OCI-LY1 (cell line): ENCODE results near the gene APBA3.

Experiments used
- EZH2 ChIP-seq: fragments of 200-600 bp; sonication (generic), shearing (Covaris generic); IDR thresholded peaks from 2 replicates; pipeline ENCODE4 v1.8.0; 2017; ENCODE audit warnings: borderline replicate concordance, mixed run types, mild to moderate bottlenecking, antibody characterized with exemption, low read length, moderate library complexity, mixed read lengths
- TF ChIP-seq, protein P1 (sequence below): fragments of 200-600 bp; sonication (generic), shearing (Covaris generic); IDR thresholded peaks from 2 replicates; pipeline ENCODE4 v1.5.1; 2017; ENCODE audit warnings: mild to moderate bottlenecking, antibody characterized with exemption, low read length, moderate library complexity, mixed read lengths

DNA sequence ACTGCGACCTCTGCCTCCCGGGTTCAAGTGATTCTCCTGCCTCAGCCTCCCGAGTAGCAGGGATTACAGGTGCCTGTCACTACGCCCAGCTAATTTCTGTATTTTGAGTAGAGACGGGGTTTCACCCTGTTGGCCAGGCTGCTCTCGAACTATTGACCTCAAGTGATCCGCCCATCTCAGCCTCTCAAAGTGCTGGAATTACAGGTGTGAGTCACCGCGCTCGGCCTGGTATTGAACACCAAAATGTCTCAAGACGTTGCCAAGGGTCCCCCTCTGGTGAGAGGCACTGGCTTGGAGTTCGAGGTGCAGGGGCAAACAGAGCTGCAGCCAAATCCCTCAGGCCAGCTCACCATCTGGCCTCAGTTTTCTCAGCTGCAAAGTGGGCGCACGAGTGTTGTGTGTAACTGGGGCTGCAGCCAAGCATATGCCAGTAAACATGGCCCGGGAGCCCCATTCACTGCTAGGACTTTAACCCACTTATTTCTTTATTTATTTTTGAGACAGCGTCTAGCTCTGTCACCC is 45.3 kb downstream of the APBA3 start:
- TF ChIP-seq, protein P1, sequence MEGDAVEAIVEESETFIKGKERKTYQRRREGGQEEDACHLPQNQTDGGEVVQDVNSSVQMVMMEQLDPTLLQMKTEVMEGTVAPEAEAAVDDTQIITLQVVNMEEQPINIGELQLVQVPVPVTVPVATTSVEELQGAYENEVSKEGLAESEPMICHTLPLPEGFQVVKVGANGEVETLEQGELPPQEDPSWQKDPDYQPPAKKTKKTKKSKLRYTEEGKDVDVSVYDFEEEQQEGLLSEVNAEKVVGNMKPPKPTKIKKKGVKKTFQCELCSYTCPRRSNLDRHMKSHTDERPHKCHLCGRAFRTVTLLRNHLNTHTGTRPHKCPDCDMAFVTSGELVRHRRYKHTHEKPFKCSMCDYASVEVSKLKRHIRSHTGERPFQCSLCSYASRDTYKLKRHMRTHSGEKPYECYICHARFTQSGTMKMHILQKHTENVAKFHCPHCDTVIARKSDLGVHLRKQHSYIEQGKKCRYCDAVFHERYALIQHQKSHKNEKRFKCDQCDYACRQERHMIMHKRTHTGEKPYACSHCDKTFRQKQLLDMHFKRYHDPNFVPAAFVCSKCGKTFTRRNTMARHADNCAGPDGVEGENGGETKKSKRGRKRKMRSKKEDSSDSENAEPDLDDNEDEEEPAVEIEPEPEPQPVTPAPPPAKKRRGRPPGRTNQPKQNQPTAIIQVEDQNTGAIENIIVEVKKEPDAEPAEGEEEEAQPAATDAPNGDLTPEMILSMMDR = no peak
- TF ChIP-seq EZH2 = no peak
